ENCODE measurements around the gene MATR3. TPM values are rescaled to one million over a fixed set of nuclear protein-coding genes. Genes with fewer than 3 reads are reported as not detected.

The MATR3 gene
- total and polyA plus RNA-seq, 10 of the 15 experiments (the other 5 are each of a cell fraction or from before 2014, with no cell fraction given): 134 to 401 (median 221) TPM

DNA sequence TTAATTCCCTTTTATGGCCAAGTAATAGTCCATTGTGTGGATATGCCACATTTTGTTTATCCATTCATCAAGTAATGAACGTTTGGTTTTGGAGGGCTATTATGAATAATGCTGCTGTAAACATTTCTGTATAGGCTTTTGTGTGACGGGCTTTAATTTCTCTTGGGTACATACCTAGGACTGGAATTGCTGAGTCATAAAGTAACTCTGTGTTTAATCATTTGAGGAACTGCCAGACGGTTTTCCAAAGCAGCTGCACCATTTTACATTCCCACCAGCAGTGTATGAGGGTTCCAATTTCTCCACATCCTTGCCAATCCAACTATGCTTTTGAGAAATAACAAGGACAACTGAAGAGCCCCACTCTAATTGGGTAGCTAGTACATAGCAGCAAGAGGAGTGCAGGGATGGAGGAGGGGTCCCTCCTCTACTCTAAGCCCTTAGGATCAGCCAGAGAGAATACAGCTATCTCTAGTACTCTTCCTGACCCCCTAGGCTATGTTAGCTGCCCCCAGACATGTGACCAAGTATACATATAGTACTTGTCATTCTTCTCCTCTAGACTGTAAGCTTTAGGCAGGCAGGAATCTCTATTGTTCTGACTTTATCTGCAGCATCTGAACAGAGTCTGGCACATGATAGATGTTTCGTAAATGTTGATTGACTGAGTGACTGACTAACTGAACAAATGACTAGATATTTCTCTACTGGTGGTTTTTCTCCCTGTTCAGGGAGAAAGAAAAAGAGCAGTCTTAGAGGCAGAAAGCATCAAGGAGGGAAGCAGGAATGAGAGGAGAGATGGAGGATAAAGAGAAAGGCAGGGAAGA lies 22.1 kb upstream of the MATR3 start:
- Histone ChIP-seq H4K20me1 (ENCODE audit: control insufficient read depth, insufficient read depth) (no peaks in the 10 kb centered on the region; the same call in 1 of the 2 replicates), H3K27me3 (replicated peaks in 1 of 2; ENCODE audit: control insufficient read depth in 2 of 2, insufficient read depth in 2 of 2, low read length in 1 of 2) (no peaks in the 10 kb centered on the region), H3K4me1 (ENCODE audit: control insufficient read depth, insufficient read depth, low read length) (peaks cover 41% of the 10 kb centered on the region), H3K4me3 (no peak overlapping the region), H3K4me2 (ENCODE audit: control insufficient read depth, insufficient read depth) (no peak overlapping the region; the same call in 1 of the 2 replicates), H3K9ac (ENCODE audit: control insufficient read depth, insufficient read depth, low read length) (no peak overlapping the region), H3K79me2 (ENCODE audit: control insufficient read depth, insufficient read depth, low read length) (peaks cover 28% of the 10 kb centered on the region), H3K36me3 (ENCODE audit: control insufficient read depth in 2 of 2, insufficient read depth in 2 of 2, low read length in 1 of 2) (peaks cover 0 to 3% of the 10 kb centered on the region in 2 experiments; a peak in 1 of 4 replicates), H2AFZ (ENCODE audit: control insufficient read depth, low read depth, low read length) (no peak overlapping the region), H3K9me3 (replicated peaks; ENCODE audit: control insufficient read depth, insufficient read depth, low read length) (no peaks in the 10 kb centered on the region), H3K27ac (ENCODE audit: control insufficient read depth, insufficient read depth) (no peak overlapping the region)
- no peak for ATAC-seq
- intact Hi-C loops (cut with micrococcal nuclease; ENCODE audit: unreplicated experiment): loop anchor here (5.0 kb wide), 1 partner anchor 121 kb away; no protein-coding TSS in a partner anchor
- WGBS (ENCODE audit: insufficient coverage, insufficient replicate concordance, low lambda C conversion rate, missing lambda C conversion rate): 38% methylated on average over 4 of the region's 4 CpGs
- no peak for FAIRE-seq
- BruUV-seq (replicated peaks): no TSS peak
- ChIA-PET POLR2A (interaction anchor here (0.5 to 3.3 kb wide), 11 partner anchors 8 to 807 kb away, joined by 3 to 21 read pairs (median 4); partner anchors contain the start of gene MATR3), CTCF (interaction anchor here (1.0 to 3.9 kb wide), 10 partner anchors 10 to 446 kb away, joined by 3 to 32 read pairs (median 5); no protein-coding TSS in a partner anchor), SMC1A (ENCODE audit: uncharacterized antibody, unreplicated experiment) (interaction anchor here (1.1 to 9.9 kb wide), 9 partner anchors 9 to 447 kb away, joined by 3 to 136 read pairs (median 5); partner anchors contain the start of genes MATR3 and SPATA24), RAD21 (ENCODE audit: unreplicated experiment) (interaction anchor here (0.5 to 2.8 kb wide), 14 partner anchors 9 to 519 kb away, joined by 3 to 16 read pairs (median 4); partner anchors contain the start of genes MZB1 and PAIP2)
- TF ChIP-seq IKZF2 (IDR thresholded peaks at IDR 0.05): peak; percentile 58 to 69; a peak in 3 of 4 replicates
- peak; percentile 49; the same call in 1 of the 2 replicates for TF ChIP-seq SPI1 (IDR thresholded peaks at IDR 0.05; ENCODE audit: borderline replicate concordance, insufficient read depth, low read depth, low read length)
- TF ChIP-seq BACH1 (IDR thresholded peaks at IDR 0.05; ENCODE audit: borderline replicate concordance): peak; percentile 92
- TF ChIP-seq FOXK2 (IDR thresholded peaks at IDR 0.05): no peak
- TF ChIP-seq, protein P1, sequence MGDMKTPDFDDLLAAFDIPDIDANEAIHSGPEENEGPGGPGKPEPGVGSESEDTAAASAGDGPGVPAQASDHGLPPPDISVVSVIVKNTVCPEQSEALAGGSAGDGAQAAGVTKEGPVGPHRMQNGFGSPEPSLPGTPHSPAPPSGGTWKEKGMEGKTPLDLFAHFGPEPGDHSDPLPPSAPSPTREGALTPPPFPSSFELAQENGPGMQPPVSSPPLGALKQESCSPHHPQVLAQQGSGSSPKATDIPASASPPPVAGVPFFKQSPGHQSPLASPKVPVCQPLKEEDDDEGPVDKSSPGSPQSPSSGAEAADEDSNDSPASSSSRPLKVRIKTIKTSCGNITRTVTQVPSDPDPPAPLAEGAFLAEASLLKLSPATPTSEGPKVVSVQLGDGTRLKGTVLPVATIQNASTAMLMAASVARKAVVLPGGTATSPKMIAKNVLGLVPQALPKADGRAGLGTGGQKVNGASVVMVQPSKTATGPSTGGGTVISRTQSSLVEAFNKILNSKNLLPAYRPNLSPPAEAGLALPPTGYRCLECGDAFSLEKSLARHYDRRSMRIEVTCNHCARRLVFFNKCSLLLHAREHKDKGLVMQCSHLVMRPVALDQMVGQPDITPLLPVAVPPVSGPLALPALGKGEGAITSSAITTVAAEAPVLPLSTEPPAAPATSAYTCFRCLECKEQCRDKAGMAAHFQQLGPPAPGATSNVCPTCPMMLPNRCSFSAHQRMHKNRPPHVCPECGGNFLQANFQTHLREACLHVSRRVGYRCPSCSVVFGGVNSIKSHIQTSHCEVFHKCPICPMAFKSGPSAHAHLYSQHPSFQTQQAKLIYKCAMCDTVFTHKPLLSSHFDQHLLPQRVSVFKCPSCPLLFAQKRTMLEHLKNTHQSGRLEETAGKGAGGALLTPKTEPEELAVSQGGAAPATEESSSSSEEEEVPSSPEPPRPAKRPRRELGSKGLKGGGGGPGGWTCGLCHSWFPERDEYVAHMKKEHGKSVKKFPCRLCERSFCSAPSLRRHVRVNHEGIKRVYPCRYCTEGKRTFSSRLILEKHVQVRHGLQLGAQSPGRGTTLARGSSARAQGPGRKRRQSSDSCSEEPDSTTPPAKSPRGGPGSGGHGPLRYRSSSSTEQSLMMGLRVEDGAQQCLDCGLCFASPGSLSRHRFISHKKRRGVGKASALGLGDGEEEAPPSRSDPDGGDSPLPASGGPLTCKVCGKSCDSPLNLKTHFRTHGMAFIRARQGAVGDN (IDR thresholded peaks at IDR 0.05): no peak
- TF ChIP-seq USF1 (IDR thresholded peaks at IDR 0.05; ENCODE audit: borderline replicate concordance, extremely low read length, insufficient read depth, low read depth, low read length): no peak
- TF ChIP-seq NR2F1 (conservative IDR thresholded peaks at IDR 0.05): peak; percentile 18; the same call in 1 of the 2 replicates
- peak; percentile 14; the same call in 1 of the 2 replicates for TF ChIP-seq BMI1 (IDR thresholded peaks at IDR 0.05; ENCODE audit: borderline replicate concordance)
- TF ChIP-seq EED (IDR thresholded peaks at IDR 0.05; ENCODE audit: low read depth): peak; percentile 66; the same call in 1 of the 2 replicates
- TF ChIP-seq NFXL1 (IDR thresholded peaks at IDR 0.05; ENCODE audit: borderline replicate concordance): no peak
- no peak for TF ChIP-seq PML (IDR thresholded peaks at IDR 0.05; ENCODE audit: low read length)
- no peak for TF ChIP-seq SIX5 (IDR thresholded peaks at IDR 0.05; ENCODE audit: low read depth, low read length, severe bottlenecking)
- peak; percentile 80 for TF ChIP-seq IKZF1 (conservative IDR thresholded peaks at IDR 0.05)
- TF ChIP-seq DPF2 (IDR thresholded peaks at IDR 0.05): peak; percentile 59; the same call in 1 of the 2 replicates
- TF ChIP-seq JUNB (IDR thresholded peaks at IDR 0.05): peak; percentile 76
- in situ Hi-C loops (cut with MboI): loop anchor here (25.0 kb wide), 1 partner anchor 634 kb away; no protein-coding TSS in a partner anchor
- DNase-seq (ENCODE audit: low read depth, low spot score): no peak
